KMS-11 (cell line): ENCODE results near the gene ACAD9.

Source experiments
- H2AFZ ChIP-seq: fragments of 200-600 bp; sonication (generic); 2 replicates; pipeline ENCODE4 v1.6.1; 2016; ENCODE audit warnings: antibody characterized with exemption, mixed run types, low read depth
- H3K27ac ChIP-seq: fragments of 200-600 bp; sonication (generic); 2 replicates; pipeline ENCODE4 v1.6.1; 2016; ENCODE audit warnings: mild to moderate bottlenecking, mixed run types
- H3K27me3 ChIP-seq: fragments of 200-600 bp; sonication (generic); 2 replicates; pipeline ENCODE4 v1.6.1; 2017; ENCODE audit warnings: mild to moderate bottlenecking, low read depth, mixed run types, moderate library complexity; ENCODE audit not compliant: insufficient read depth
- H3K36me3 ChIP-seq: fragments of 200-600 bp; sonication (generic); 2 replicates; pipeline ENCODE4 v1.6.1; 2017; ENCODE audit warnings: mild to moderate bottlenecking, mixed run types; ENCODE audit not compliant: insufficient read depth
- H3K4me1 ChIP-seq: fragments of 200-600 bp; sonication (generic); 2 replicates; pipeline ENCODE4 v1.6.1; 2016; ENCODE audit warnings: mild to moderate bottlenecking, low read depth, mixed run types; ENCODE audit not compliant: poor library complexity, severe bottlenecking
- H3K4me2 ChIP-seq: fragments of 200-600 bp; sonication (generic); 2 replicates; pipeline ENCODE4 v1.7.0; 2016; ENCODE audit warnings: mild to moderate bottlenecking, mixed run types
- H3K4me3 ChIP-seq: fragments of 200-600 bp; sonication (generic); IDR thresholded peaks from 2 replicates; pipeline ENCODE4 v1.6.1; 2017; ENCODE audit warnings: low read depth, low read length, mixed read lengths; ENCODE audit not compliant: insufficient read depth
- H3K79me2 ChIP-seq: fragments of 200-600 bp; sonication (generic); 2 replicates; pipeline ENCODE4 v1.6.1; 2016; ENCODE audit warnings: low read depth, mixed run types; ENCODE audit not compliant: insufficient read depth
- H3K9ac ChIP-seq: fragments of 200-600 bp; sonication (generic); 2 replicates; pipeline ENCODE4 v1.6.1; 2016; ENCODE audit warnings: mild to moderate bottlenecking, mixed run types
- H4K20me1 ChIP-seq: fragments of 200-600 bp; sonication (generic); 2 replicates; pipeline ENCODE4 v1.6.1; 2016; ENCODE audit warnings: mild to moderate bottlenecking, mixed run types; ENCODE audit not compliant: insufficient read depth
- CTCF ChIP-seq: fragments of 200-600 bp; sonication (generic); conservative IDR thresholded peaks from 2 replicates; pipeline ENCODE4 v1.6.1; 2017; ENCODE audit warnings: low read depth, mild to moderate bottlenecking, antibody characterized with exemption, low read length, moderate library complexity, mixed read lengths

The ACAD9 gene

GRCh38 chr3:128881576-128881975 is 2.2 kb downstream of the ACAD9 start:
- H3K27ac ChIP-seq = no peak overlapping the region
- no peak overlapping the region for H3K9ac ChIP-seq
- H4K20me1 ChIP-seq = no peaks in the 10 kb centered on the region
- H2AFZ ChIP-seq = no peak overlapping the region
- H3K27me3 ChIP-seq = no peaks in the 10 kb centered on the region
- no peak overlapping the region; the same call in 1 of the 2 replicates for H3K4me2 ChIP-seq
- peaks cover 66% of the 10 kb centered on the region for H3K79me2 ChIP-seq
- H3K4me3 ChIP-seq = no peak overlapping the region
- H3K36me3 ChIP-seq = peaks cover under 1% of the 10 kb centered on the region; the same call in 1 of the 2 replicates
- peaks cover 52% of the 10 kb centered on the region for H3K4me1 ChIP-seq
- TF ChIP-seq CTCF = no peak

- Histone ChIP-seq H4K20me1 (no peaks in the 10 kb centered on the region), H3K4me1 (peaks cover 52% of the 10 kb centered on the region), H3K36me3 (peaks cover 5% of the 10 kb centered on the region; the same call in 1 of the 2 replicates), H3K27ac (no peak overlapping the region), H3K4me2 (no peak overlapping the region), H3K79me2 (peaks cover 69% of the 10 kb centered on the region), H3K4me3 (no peak overlapping the region), H3K27me3 (no peaks in the 10 kb centered on the region), H2AFZ (no peak overlapping the region), H3K9ac (no peak overlapping the region)
- no peak for TF ChIP-seq CTCF
These were observed 3.3 kb downstream of the ACAD9 start for GRCh38 chr3:128882719-128883118.

- peaks cover 5% of the 10 kb centered on the region; the same call in 1 of the 2 replicates for H3K36me3 ChIP-seq
- TF ChIP-seq CTCF = no peak
- no peaks in the 10 kb centered on the region for H4K20me1 ChIP-seq
- H2AFZ ChIP-seq = no peak overlapping the region
- H3K27me3 ChIP-seq = no peaks in the 10 kb centered on the region
- no peak overlapping the region; the same call in 1 of the 2 replicates for H3K4me2 ChIP-seq
- peaks cover 44% of the 10 kb centered on the region for H3K4me1 ChIP-seq
- no peak overlapping the region for H3K9ac ChIP-seq
- peaks cover 52% of the 10 kb centered on the region for H3K79me2 ChIP-seq
- H3K4me3 ChIP-seq = no peak overlapping the region
- H3K27ac ChIP-seq = no peak overlapping the region
These were observed 5.6 kb downstream of the ACAD9 start for GRCh38 chr3:128884992-128885391.

- Histone ChIP-seq H3K4me1 (peaks cover 9% of the 10 kb centered on the region), H3K36me3 (peaks cover 5% of the 10 kb centered on the region; the same call in 1 of the 2 replicates), H3K4me2 (no peak overlapping the region), H3K27me3 (no peaks in the 10 kb centered on the region), H3K79me2 (peaks cover 9% of the 10 kb centered on the region; the same call in 1 of the 2 replicates), H3K4me3 (no peak overlapping the region), H3K9ac (no peak overlapping the region), H2AFZ (no peak overlapping the region), H4K20me1 (no peaks in the 10 kb centered on the region), H3K27ac (no peak overlapping the region)
- TF ChIP-seq CTCF = no peak
These were observed 9.9 kb downstream of the ACAD9 start for GRCh38 chr3:128889139-128889894.
